Measurements from ENCODE around the gene PTPRT.

The PTPRT gene

DNA sequence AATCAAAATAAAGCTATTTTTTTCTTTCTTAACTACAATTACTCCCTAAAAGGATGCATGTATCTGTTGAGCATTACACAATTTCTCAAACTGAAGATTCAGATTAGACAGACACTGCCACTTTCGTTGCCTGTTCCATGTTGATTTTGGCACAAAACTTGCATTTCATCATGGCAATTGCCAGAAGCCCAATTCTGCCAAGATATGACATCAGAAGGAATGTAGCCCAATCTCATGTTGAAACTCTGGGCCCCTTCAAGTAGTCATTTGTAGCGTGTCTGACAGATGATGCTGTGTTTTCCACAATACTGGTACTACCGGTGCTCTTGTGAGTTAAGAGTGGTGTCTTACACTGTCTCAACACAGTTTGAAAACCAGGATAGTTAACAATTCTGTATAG lies 705.4 kb downstream of the PTPRT start:
- H3K4me1 ChIP-seq (ENCODE audit: control insufficient read depth, insufficient read depth, low read length) = no peaks in the 10 kb centered on the region
- H3K27ac ChIP-seq (ENCODE audit: low read depth, low read length) = no peak overlapping the region
- no peak overlapping the region for H3K9ac ChIP-seq (ENCODE audit: low read length)
- H3K36me3 ChIP-seq (ENCODE audit: control insufficient read depth, insufficient read depth, low read length) = no peaks in the 10 kb centered on the region
- no peak overlapping the region for H3K4me3 ChIP-seq (ENCODE audit: low read depth, low read length)
- no peaks in the 10 kb centered on the region for H3K9me3 ChIP-seq (ENCODE audit: control insufficient read depth, insufficient read depth, low read depth, low read length)
- peaks cover 5% of the 10 kb centered on the region; the same call in 1 of the 2 replicates for H3K27me3 ChIP-seq (ENCODE audit: control insufficient read depth, insufficient read depth, low read length)

DNA sequence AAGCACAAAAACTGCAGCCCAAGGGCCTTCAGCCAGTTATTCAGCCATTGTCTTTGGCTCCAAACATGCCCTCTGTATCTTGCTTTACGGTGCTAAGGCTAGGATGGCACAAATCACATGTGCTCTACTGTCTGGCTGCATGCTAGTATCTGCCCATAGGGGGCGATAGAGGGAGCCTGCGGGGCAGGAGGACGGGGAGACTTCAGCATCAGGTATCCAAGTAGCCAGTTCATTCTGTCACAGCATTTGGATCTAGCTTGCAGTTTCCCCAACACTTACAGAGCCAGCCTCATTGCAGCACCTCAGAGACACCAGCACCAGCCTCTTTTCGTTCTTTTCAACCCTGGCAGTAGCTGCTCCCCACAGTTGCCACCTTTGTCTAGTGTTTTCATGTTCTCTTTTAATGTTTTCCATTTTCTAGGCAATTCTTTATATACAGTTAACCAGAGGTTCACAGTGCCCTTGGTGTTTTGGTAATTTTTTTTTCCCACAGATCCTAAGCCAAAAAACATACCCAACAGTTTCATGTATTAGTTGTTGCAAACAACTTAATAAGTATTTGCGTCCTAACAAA lies 705.9 kb downstream of the PTPRT start:
- H3K36me3 ChIP-seq (ENCODE audit: control insufficient read depth, insufficient read depth, low read length) = no peaks in the 10 kb centered on the region

DNA sequence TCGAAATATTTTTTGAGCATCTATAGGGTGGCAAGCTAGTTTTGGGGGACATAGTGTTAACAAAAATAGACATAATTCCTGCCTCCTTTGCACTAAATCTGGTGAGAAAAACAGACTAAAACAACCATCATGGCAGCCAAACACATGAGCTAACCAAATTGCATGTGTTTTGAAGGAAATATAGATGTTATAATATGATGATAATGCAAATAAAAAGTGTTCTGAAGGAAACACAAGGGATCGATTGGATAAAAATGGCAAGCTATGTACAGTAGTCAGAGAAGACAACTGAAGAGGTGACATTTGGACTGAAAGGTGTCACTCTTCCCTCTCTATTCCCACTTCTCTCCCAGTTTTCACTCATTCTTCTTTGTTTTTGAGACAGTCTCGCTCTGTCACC lies 706.9 kb downstream of the PTPRT start:
- Histone ChIP-seq H3K9ac (ENCODE audit: low read length) (no peak overlapping the region), H3K4me3 (ENCODE audit: low read depth, low read length) (no peak overlapping the region), H3K4me1 (ENCODE audit: control insufficient read depth, insufficient read depth, low read length) (no peaks in the 10 kb centered on the region), H3K27ac (ENCODE audit: low read depth, low read length) (no peak overlapping the region), H3K36me3 (ENCODE audit: control insufficient read depth, insufficient read depth, low read length) (no peaks in the 10 kb centered on the region), H3K9me3 (ENCODE audit: control insufficient read depth, insufficient read depth, low read depth, low read length) (no peaks in the 10 kb centered on the region), H3K27me3 (ENCODE audit: control insufficient read depth, insufficient read depth, low read length) (peaks cover 5% of the 10 kb centered on the region; the same call in 1 of the 2 replicates)

More for the DNA sequence above, 705.9 kb downstream of the PTPRT start:
- Histone ChIP-seq H3K27me3 (ENCODE audit: control insufficient read depth, insufficient read depth, low read length) (peaks cover 5% of the 10 kb centered on the region; the same call in 1 of the 2 replicates), H3K9ac (ENCODE audit: low read length) (no peak overlapping the region), H3K9me3 (ENCODE audit: control insufficient read depth, insufficient read depth, low read depth, low read length) (no peaks in the 10 kb centered on the region), H3K4me1 (ENCODE audit: control insufficient read depth, insufficient read depth, low read length) (no peaks in the 10 kb centered on the region), H3K27ac (ENCODE audit: low read depth, low read length) (no peak overlapping the region), H3K4me3 (ENCODE audit: low read depth, low read length) (no peak overlapping the region)

DNA sequence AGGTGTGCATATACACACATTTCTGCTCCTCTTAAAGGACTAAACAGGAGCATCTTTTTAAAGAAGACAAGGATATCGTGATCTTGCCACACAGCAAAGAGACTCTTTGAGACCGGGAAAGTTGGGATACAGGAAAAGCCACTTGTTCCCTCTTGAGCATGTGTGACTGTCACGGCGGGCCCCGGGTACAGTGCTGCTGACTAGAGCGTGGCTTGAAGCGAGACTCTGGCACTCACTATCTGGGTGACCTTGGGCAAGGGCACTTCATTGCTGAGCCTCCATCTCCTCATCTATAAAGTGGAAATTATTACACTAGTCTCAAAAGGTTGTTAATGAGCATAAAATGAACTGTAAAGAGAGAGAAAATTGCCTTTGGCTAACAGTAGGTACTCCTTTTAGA lies 713.9 kb downstream of the PTPRT start:
- Histone ChIP-seq H3K36me3 (ENCODE audit: control insufficient read depth, insufficient read depth, low read length) (no peaks in the 10 kb centered on the region), H3K9ac (ENCODE audit: low read length) (no peak overlapping the region), H3K27me3 (ENCODE audit: control insufficient read depth, insufficient read depth, low read length) (peaks cover 3% of the 10 kb centered on the region; the same call in 1 of the 2 replicates), H3K4me1 (ENCODE audit: control insufficient read depth, insufficient read depth, low read length) (no peaks in the 10 kb centered on the region), H3K9me3 (ENCODE audit: control insufficient read depth, insufficient read depth, low read depth, low read length) (no peaks in the 10 kb centered on the region), H3K27ac (ENCODE audit: low read depth, low read length) (no peak overlapping the region), H3K4me3 (ENCODE audit: low read depth, low read length) (no peak overlapping the region)

- Histone ChIP-seq H3K9ac (ENCODE audit: low read length) (no peak overlapping the region), H3K9me3 (ENCODE audit: control insufficient read depth, insufficient read depth, low read depth, low read length) (no peaks in the 10 kb centered on the region), H3K27ac (ENCODE audit: low read depth, low read length) (no peak overlapping the region)
These were observed 715.1 kb downstream of the PTPRT start for GRCh38 chr20:42474646-42475045.

DNA sequence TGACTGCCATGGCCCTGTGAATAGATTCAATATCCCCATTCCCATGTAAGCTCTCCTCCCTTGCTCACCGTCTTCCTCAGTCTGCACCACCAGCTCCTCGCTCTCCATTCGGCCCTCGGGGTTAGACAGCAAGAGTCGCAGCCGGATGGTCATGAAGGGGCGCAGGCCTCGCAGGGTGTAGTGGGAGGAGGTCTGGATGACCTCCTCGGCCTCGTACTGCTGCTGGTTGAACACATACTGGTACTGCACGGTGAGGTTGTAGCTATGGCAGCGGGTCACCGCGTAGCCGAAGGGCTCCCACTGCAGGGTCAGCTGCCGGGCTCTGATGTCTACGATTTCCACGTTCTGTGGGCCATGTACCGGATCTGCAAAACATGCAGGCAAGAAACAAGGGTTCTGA lies 717.5 kb downstream of the PTPRT start:
- Histone ChIP-seq H3K4me1 (ENCODE audit: control insufficient read depth, insufficient read depth, low read length) (no peaks in the 10 kb centered on the region), H3K27me3 (ENCODE audit: control insufficient read depth, insufficient read depth, low read length) (no peaks in the 10 kb centered on the region)

More at GRCh38 chr20:42474646-42475045, 715.1 kb downstream of the PTPRT start:
- Histone ChIP-seq H3K4me1 (ENCODE audit: control insufficient read depth, insufficient read depth, low read length) (no peaks in the 10 kb centered on the region), H3K36me3 (ENCODE audit: control insufficient read depth, insufficient read depth, low read length) (no peaks in the 10 kb centered on the region), H3K27me3 (ENCODE audit: control insufficient read depth, insufficient read depth, low read length) (no peaks in the 10 kb centered on the region; the same call in 1 of the 2 replicates), H3K4me3 (ENCODE audit: low read depth, low read length) (no peak overlapping the region)

GRCh38 chr20:42461965-42462593 lies 727.6 kb downstream of the PTPRT start:
- no peaks in the 10 kb centered on the region for H3K27me3 ChIP-seq (ENCODE audit: control insufficient read depth, insufficient read depth, low read length)
- no peaks in the 10 kb centered on the region for H3K36me3 ChIP-seq (ENCODE audit: control insufficient read depth, insufficient read depth, low read length)
- H3K9ac ChIP-seq (ENCODE audit: low read length) = no peak overlapping the region
- no peaks in the 10 kb centered on the region for H3K9me3 ChIP-seq (ENCODE audit: control insufficient read depth, insufficient read depth, low read depth, low read length)
- H3K27ac ChIP-seq (ENCODE audit: low read depth, low read length) = no peak overlapping the region
- no peak overlapping the region for H3K4me3 ChIP-seq (ENCODE audit: low read depth, low read length)
- peaks cover 5% of the 10 kb centered on the region; the same call in 1 of the 2 replicates for H3K4me1 ChIP-seq (ENCODE audit: control insufficient read depth, insufficient read depth, low read length)

More for the DNA sequence above, 717.5 kb downstream of the PTPRT start:
- H3K4me3 ChIP-seq (ENCODE audit: low read depth, low read length) = no peak overlapping the region
- H3K27ac ChIP-seq (ENCODE audit: low read depth, low read length) = no peak overlapping the region
- H3K36me3 ChIP-seq (ENCODE audit: control insufficient read depth, insufficient read depth, low read length) = no peaks in the 10 kb centered on the region
- no peaks in the 10 kb centered on the region for H3K9me3 ChIP-seq (ENCODE audit: control insufficient read depth, insufficient read depth, low read depth, low read length)
- H3K9ac ChIP-seq (ENCODE audit: low read length) = no peak overlapping the region

DNA sequence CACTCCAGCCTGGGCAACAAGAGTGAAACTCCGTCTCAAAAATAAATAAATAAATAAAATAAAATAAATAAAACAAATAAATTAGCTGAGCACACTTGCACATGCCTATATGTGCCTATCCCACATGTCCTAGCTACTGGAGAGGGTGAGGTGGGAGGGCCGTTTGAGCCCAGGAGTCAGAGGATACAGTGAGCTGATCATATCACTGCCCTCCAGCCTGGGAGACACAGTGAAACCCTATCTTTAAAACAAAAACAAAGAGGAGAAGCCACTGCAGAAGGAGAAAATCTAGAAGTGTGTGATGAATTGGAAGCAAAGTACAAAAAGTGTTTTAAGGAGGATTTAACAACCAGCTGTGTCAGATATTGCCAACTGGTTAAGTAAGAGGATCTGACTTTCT lies 728.4 kb downstream of the PTPRT start:
- Histone ChIP-seq H3K27me3 (ENCODE audit: control insufficient read depth, insufficient read depth, low read length) (no peaks in the 10 kb centered on the region), H3K36me3 (ENCODE audit: control insufficient read depth, insufficient read depth, low read length) (no peaks in the 10 kb centered on the region)

DNA sequence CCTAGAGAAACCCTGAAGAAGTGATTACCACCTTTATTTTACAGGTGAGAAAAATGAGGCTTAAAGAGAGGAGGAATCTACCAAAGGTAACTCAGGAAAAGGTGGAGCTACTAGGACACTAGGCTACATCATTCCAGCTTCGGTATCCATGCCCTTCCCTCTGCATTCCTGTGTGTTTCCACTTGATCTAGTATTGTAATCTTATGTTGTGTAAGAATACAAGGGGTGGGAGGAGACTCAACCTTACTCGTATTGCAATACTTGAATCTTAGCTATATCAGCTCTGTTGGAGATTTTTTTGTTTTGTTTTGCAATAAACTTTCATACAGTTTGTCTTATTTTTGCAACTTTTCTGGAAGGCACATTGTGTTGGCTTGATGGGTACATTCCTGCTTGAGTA lies 742.4 kb downstream of the PTPRT start:
- no peak overlapping the region for H3K4me3 ChIP-seq (ENCODE audit: low read depth, low read length)

More for the DNA sequence above, 728.4 kb downstream of the PTPRT start:
- H3K27ac ChIP-seq (ENCODE audit: low read depth, low read length) = no peak overlapping the region
- no peak overlapping the region for H3K9ac ChIP-seq (ENCODE audit: low read length)
- no peaks in the 10 kb centered on the region for H3K9me3 ChIP-seq (ENCODE audit: control insufficient read depth, insufficient read depth, low read depth, low read length)
- no peak overlapping the region for H3K4me3 ChIP-seq (ENCODE audit: low read depth, low read length)
- H3K4me1 ChIP-seq (ENCODE audit: control insufficient read depth, insufficient read depth, low read length) = peaks cover 5% of the 10 kb centered on the region; the same call in 1 of the 2 replicates

DNA sequence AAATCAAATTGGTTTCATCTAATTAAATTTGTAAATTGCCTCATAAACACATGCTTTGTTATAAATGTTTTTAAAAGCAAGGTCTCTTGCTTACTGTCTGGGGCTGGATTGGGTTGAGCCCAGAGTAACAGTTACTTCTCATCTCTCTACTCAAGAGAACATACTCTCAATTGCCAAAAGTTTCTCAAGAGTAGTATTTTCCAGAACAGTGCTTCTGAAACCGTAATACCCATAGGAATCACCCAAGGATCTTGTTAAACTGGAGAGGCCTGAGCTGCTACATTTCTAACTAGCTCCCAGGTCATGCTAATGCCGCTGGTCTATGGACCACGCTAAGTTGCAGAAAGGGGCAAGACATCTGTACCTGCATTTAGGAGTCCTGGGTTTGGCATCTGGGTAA lies 744.9 kb downstream of the PTPRT start:
- Histone ChIP-seq H3K27me3 (ENCODE audit: control insufficient read depth, insufficient read depth, low read length) (no peaks in the 10 kb centered on the region), H3K27ac (ENCODE audit: low read depth, low read length) (no peak overlapping the region)

More for the DNA sequence above, 742.4 kb downstream of the PTPRT start:
- no peak overlapping the region for H3K9ac ChIP-seq (ENCODE audit: low read length)
- no peaks in the 10 kb centered on the region for H3K9me3 ChIP-seq (ENCODE audit: control insufficient read depth, insufficient read depth, low read depth, low read length)
- no peaks in the 10 kb centered on the region; the same call in 1 of the 2 replicates for H3K4me1 ChIP-seq (ENCODE audit: control insufficient read depth, insufficient read depth, low read length)
- H3K27me3 ChIP-seq (ENCODE audit: control insufficient read depth, insufficient read depth, low read length) = no peaks in the 10 kb centered on the region
- no peak overlapping the region for H3K27ac ChIP-seq (ENCODE audit: low read depth, low read length)
- H3K36me3 ChIP-seq (ENCODE audit: control insufficient read depth, insufficient read depth, low read length) = no peaks in the 10 kb centered on the region

GRCh38 chr20:42443200-42443599 lies 746.5 kb downstream of the PTPRT start:
- no peaks in the 10 kb centered on the region for H3K27me3 ChIP-seq (ENCODE audit: control insufficient read depth, insufficient read depth, low read length)
- no peak overlapping the region for H3K4me3 ChIP-seq (ENCODE audit: low read depth, low read length)
- no peak overlapping the region for H3K9ac ChIP-seq (ENCODE audit: low read length)
- no peak overlapping the region for H3K27ac ChIP-seq (ENCODE audit: low read depth, low read length)
- H3K36me3 ChIP-seq (ENCODE audit: control insufficient read depth, insufficient read depth, low read length) = no peaks in the 10 kb centered on the region
- no peaks in the 10 kb centered on the region; the same call in 1 of the 2 replicates for H3K4me1 ChIP-seq (ENCODE audit: control insufficient read depth, insufficient read depth, low read length)
- H3K9me3 ChIP-seq (ENCODE audit: control insufficient read depth, insufficient read depth, low read depth, low read length) = no peaks in the 10 kb centered on the region

More for the DNA sequence above, 744.9 kb downstream of the PTPRT start:
- H3K9me3 ChIP-seq (ENCODE audit: control insufficient read depth, insufficient read depth, low read depth, low read length) = no peaks in the 10 kb centered on the region
- H3K36me3 ChIP-seq (ENCODE audit: control insufficient read depth, insufficient read depth, low read length) = no peaks in the 10 kb centered on the region
- H3K9ac ChIP-seq (ENCODE audit: low read length) = no peak overlapping the region
- H3K4me3 ChIP-seq (ENCODE audit: low read depth, low read length) = no peak overlapping the region
- no peaks in the 10 kb centered on the region; the same call in 1 of the 2 replicates for H3K4me1 ChIP-seq (ENCODE audit: control insufficient read depth, insufficient read depth, low read length)

Data from HUES6 (cell line).